Loucy (cell line): ENCODE measurements around the gene NELFA.

ENCODE experiments used
- H2AFZ ChIP-seq: fragments of 200-600 bp; sonication (generic); 2 replicates; pipeline ENCODE4 v1.6.0; 2016; ENCODE audit warnings: antibody characterized with exemption, mild to moderate bottlenecking, low read length, moderate library complexity
- H3F3A ChIP-seq: fragments of 200-600 bp; 2 replicates; pipeline ENCODE4 v1.6.0; 2016; ENCODE audit warnings: antibody characterized with exemption, low read depth, mild to moderate bottlenecking
- H3K27me3 ChIP-seq: fragments of 200-600 bp; sonication (generic); 2 replicates; pipeline ENCODE4 v1.6.1; 2014; ENCODE audit warnings: low read length, mild to moderate bottlenecking; ENCODE audit not compliant: insufficient read depth, poor library complexity, severe bottlenecking
- H3K36me3 ChIP-seq: fragments of 200-600 bp; sonication (generic); 2 replicates; pipeline ENCODE4 v1.6.1; 2016; ENCODE audit warnings: low read length; ENCODE audit not compliant: insufficient read depth
- H3K4me1 ChIP-seq: fragments of 200-600 bp; sonication (generic); 2 replicates; pipeline ENCODE4 v1.5.1; 2014; ENCODE audit warnings: low read length, mild to moderate bottlenecking; ENCODE audit not compliant: insufficient read depth, poor library complexity, severe bottlenecking
- H3K4me2 ChIP-seq: fragments of 200-600 bp; sonication (generic); 2 replicates; pipeline ENCODE4 v1.6.0; 2014; ENCODE audit warnings: antibody characterized with exemption, low read length, low read depth, mild to moderate bottlenecking; ENCODE audit not compliant: poor library complexity, severe bottlenecking
- H3K4me3 ChIP-seq: fragments of 200-600 bp; sonication (generic); 2 replicates; pipeline ENCODE4 v1.5.1; 2014; ENCODE audit warnings: low read length, mild to moderate bottlenecking, mixed read lengths; ENCODE audit not compliant: poor library complexity, severe bottlenecking
- H3K79me2 ChIP-seq: fragments of 200-600 bp; sonication (generic); 2 replicates; pipeline ENCODE4 v1.6.1; 2014; ENCODE audit warnings: low read length; ENCODE audit not compliant: insufficient read depth
- H3K9ac ChIP-seq: fragments of 200-600 bp; sonication (generic); 2 replicates; pipeline ENCODE4 v1.6.0; 2014; ENCODE audit warnings: mild to moderate bottlenecking, low read depth, low read length, moderate library complexity; ENCODE audit not compliant: poor library complexity, severe bottlenecking
- H3K9me2 ChIP-seq: fragments of 200-600 bp; sonication (generic); replicated peaks from 2 replicates; pipeline ENCODE4 v1.6.1; 2016; ENCODE audit warnings: low read depth, low read length, mixed read lengths
- H3K9me3 ChIP-seq: fragments of 200-600 bp; sonication (generic); 2 replicates; pipeline ENCODE4 v1.6.1; 2014; ENCODE audit warnings: mild to moderate bottlenecking, antibody characterized with exemption, low read length, low read depth; ENCODE audit not compliant: insufficient read depth
- H4K20me1 ChIP-seq: fragments of 200-600 bp; sonication (generic); 2 replicates; pipeline ENCODE4 v1.6.0; 2014; ENCODE audit warnings: antibody characterized with exemption, low read length, mild to moderate bottlenecking; ENCODE audit not compliant: insufficient read depth, poor library complexity, severe bottlenecking
- CTCF ChIP-seq: fragments of 200-600 bp; sonication (generic); conservative IDR thresholded peaks from 2 replicates; pipeline ENCODE4 v1.5.1; 2014; ENCODE audit warnings: mild to moderate bottlenecking, antibody characterized with exemption, low read length
- EZH2phosphoT487 ChIP-seq: fragments of 200-600 bp; IDR thresholded peaks from 2 replicates; pipeline ENCODE4 v1.6.1; 2018; ENCODE audit warnings: antibody characterized with exemption, mild to moderate bottlenecking, moderate library complexity, borderline replicate concordance

Gene NELFA

GRCh38 chr4:2042204-2042946 lies 33.6 kb upstream of the NELFA start:
- H3K9ac ChIP-seq: no peak overlapping the region
- H3K4me2 ChIP-seq: peak overlapping the region; percentile 31
- no peaks in the 10 kb centered on the region for H4K20me1 ChIP-seq
- no peaks in the 10 kb centered on the region for H3K27me3 ChIP-seq
- H3K36me3 ChIP-seq: no peaks in the 10 kb centered on the region
- no peak overlapping the region for H2AFZ ChIP-seq
- H3K9me3 ChIP-seq: no peaks in the 10 kb centered on the region
- H3K9me2 ChIP-seq: no peaks in the 10 kb centered on the region
- H3K4me3 ChIP-seq: peak overlapping the region; percentile 59
- H3K79me2 ChIP-seq: no peaks in the 10 kb centered on the region
- TF ChIP-seq CTCF (no peak), EZH2phosphoT487 (no peak)
- H3F3A ChIP-seq: no peaks in the 10 kb centered on the region
- H3K4me1 ChIP-seq: no peaks in the 10 kb centered on the region

GRCh38 chr4:2041239-2042130 lies 32.7 kb upstream of the NELFA start:
- Histone ChIP-seq H3K27me3 (no peaks in the 10 kb centered on the region), H3K9me2 (no peaks in the 10 kb centered on the region), H3K4me3 (peak overlapping the region; percentile 59), H2AFZ (0 out of 2 replicates have a peak overlapping the region, but pooled peaks have one; percentile 30), H3K79me2 (no peaks in the 10 kb centered on the region), H3K9me3 (no peaks in the 10 kb centered on the region), H3K4me1 (no peaks in the 10 kb centered on the region), H4K20me1 (no peaks in the 10 kb centered on the region), H3F3A (no peaks in the 10 kb centered on the region), H3K9ac (no peak overlapping the region), H3K36me3 (no peaks in the 10 kb centered on the region), H3K4me2 (peak overlapping the region; percentile 37)
- TF ChIP-seq EZH2phosphoT487 (no peak), CTCF (no peak)

GRCh38 chr4:2040391-2041238 lies 31.8 kb upstream of the NELFA start:
- no peaks in the 10 kb centered on the region for H3K4me1 ChIP-seq
- H3K9ac ChIP-seq: no peak overlapping the region
- no peak overlapping the region for H3K4me3 ChIP-seq
- H3K9me3 ChIP-seq: no peaks in the 10 kb centered on the region
- H4K20me1 ChIP-seq: no peaks in the 10 kb centered on the region
- no peak for TF ChIP-seq EZH2phosphoT487
- TF ChIP-seq CTCF: no peak
- no peak overlapping the region for H2AFZ ChIP-seq
- H3K27me3 ChIP-seq: no peaks in the 10 kb centered on the region
- no peak overlapping the region for H3K4me2 ChIP-seq
- no peaks in the 10 kb centered on the region for H3K36me3 ChIP-seq
- H3K79me2 ChIP-seq: no peaks in the 10 kb centered on the region
- H3F3A ChIP-seq: no peaks in the 10 kb centered on the region
- H3K9me2 ChIP-seq: no peaks in the 10 kb centered on the region
